ENCODE measurements around the gene NOSTRIN. TPM values are rescaled to one million over a fixed set of nuclear protein-coding genes. Genes with fewer than 3 reads are reported as not detected.
"Not testable (repeated sequence)": the region's sequence is repeated elsewhere in the genome, so short reads cannot be mapped to it uniquely, and the experiment has no call there.

Gene NOSTRIN
- polyA plus RNA-seq, 1 experiment: not detected

GRCh38 chr2:168854651-168855050 lies 52.2 kb downstream of the NOSTRIN start:
- Histone ChIP-seq H3K36me3 (ENCODE audit: control insufficient read depth, insufficient read depth, low read length) (no peaks in the 10 kb centered on the region), H3K27me3 (ENCODE audit: control insufficient read depth, insufficient read depth, low read length) (no peaks in the 10 kb centered on the region), H3K4me3 (ENCODE audit: low read depth, low read length) (no peak overlapping the region)
- TF ChIP-seq CTCF (IDR thresholded peaks at IDR 0.05; ENCODE audit: insufficient read depth, low read depth, low read length): no peak
- ChIA-PET POLR2A (no interaction called here), CTCF (no interaction called here)
- DNase-seq (ENCODE audit: low read depth): no peak

- no peak for DNase-seq (ENCODE audit: low read depth)
- ChIA-PET POLR2A (no interaction called here), CTCF (no interaction called here)
- H3K36me3 ChIP-seq (ENCODE audit: control insufficient read depth, insufficient read depth, low read length): no peaks in the 10 kb centered on the region
- no peak overlapping the region for H3K4me3 ChIP-seq (ENCODE audit: low read depth, low read length)
- no peak for TF ChIP-seq CTCF (IDR thresholded peaks at IDR 0.05; ENCODE audit: insufficient read depth, low read depth, low read length)
- H3K27me3 ChIP-seq (ENCODE audit: control insufficient read depth, insufficient read depth, low read length): no peaks in the 10 kb centered on the region
Measured at GRCh38 chr2:168855601-168856000, 53.2 kb downstream of the NOSTRIN start.

GRCh38 chr2:168858146-168858545 lies 55.7 kb downstream of the NOSTRIN start:
- DNase-seq (ENCODE audit: low read depth): no peak
- H3K36me3 ChIP-seq (ENCODE audit: control insufficient read depth, insufficient read depth, low read length): no peaks in the 10 kb centered on the region
- H3K4me3 ChIP-seq (ENCODE audit: low read depth, low read length): no peak overlapping the region
- H3K27me3 ChIP-seq (ENCODE audit: control insufficient read depth, insufficient read depth, low read length): no peaks in the 10 kb centered on the region
- ChIA-PET POLR2A (no interaction called here), CTCF (interaction anchor here (0.8 kb wide), 1 partner anchor 886 kb away, joined by 5 read pairs; no protein-coding TSS in a partner anchor)
- no peak for TF ChIP-seq CTCF (IDR thresholded peaks at IDR 0.05; ENCODE audit: insufficient read depth, low read depth, low read length)

GRCh38 chr2:168867164-168867563 lies 64.7 kb downstream of the NOSTRIN start:
- H3K4me3 ChIP-seq (ENCODE audit: low read depth, low read length); H3K27me3 ChIP-seq (ENCODE audit: control insufficient read depth, insufficient read depth, low read length); H3K36me3 ChIP-seq (ENCODE audit: control insufficient read depth, insufficient read depth, low read length); CTCF ChIA-PET; DNase-seq (ENCODE audit: low read depth); POLR2A ChIA-PET: not testable (repeated sequence)

- H3K36me3 ChIP-seq (ENCODE audit: control insufficient read depth, insufficient read depth, low read length); DNase-seq (ENCODE audit: low read depth); CTCF ChIA-PET; H3K27me3 ChIP-seq (ENCODE audit: control insufficient read depth, insufficient read depth, low read length); POLR2A ChIA-PET; H3K4me3 ChIP-seq (ENCODE audit: low read depth, low read length): not testable (repeated sequence)
Measured at GRCh38 chr2:168870369-168870768, 67.9 kb downstream of the NOSTRIN start.

- DNase-seq (ENCODE audit: low read depth); H3K36me3 ChIP-seq (ENCODE audit: control insufficient read depth, insufficient read depth, low read length); CTCF ChIA-PET; H3K27me3 ChIP-seq (ENCODE audit: control insufficient read depth, insufficient read depth, low read length); POLR2A ChIA-PET; H3K4me3 ChIP-seq (ENCODE audit: low read depth, low read length): not testable (repeated sequence)
Measured at GRCh38 chr2:168870824-168871223, 68.4 kb downstream of the NOSTRIN start.

- no peak overlapping the region for H3K4me3 ChIP-seq (ENCODE audit: low read depth, low read length)
- no peak for TF ChIP-seq CTCF (IDR thresholded peaks at IDR 0.05; ENCODE audit: insufficient read depth, low read depth, low read length)
- H3K27me3 ChIP-seq (ENCODE audit: control insufficient read depth, insufficient read depth, low read length): no peaks in the 10 kb centered on the region
- no peak for DNase-seq (ENCODE audit: low read depth)
- POLR2A ChIA-PET: no interaction called here
- CTCF ChIA-PET: no interaction called here
- H3K36me3 ChIP-seq (ENCODE audit: control insufficient read depth, insufficient read depth, low read length): no peaks in the 10 kb centered on the region
Measured at GRCh38 chr2:168874368-168875054, 72.1 kb downstream of the NOSTRIN start.

- POLR2A ChIA-PET; CTCF ChIA-PET; H3K36me3 ChIP-seq (ENCODE audit: control insufficient read depth, insufficient read depth, low read length); H3K4me3 ChIP-seq (ENCODE audit: low read depth, low read length); H3K27me3 ChIP-seq (ENCODE audit: control insufficient read depth, insufficient read depth, low read length); DNase-seq (ENCODE audit: low read depth): not testable (repeated sequence)
Measured at GRCh38 chr2:168882163-168882562, 79.7 kb downstream of the NOSTRIN start.
